GM21367 (cell line): Measurements from ENCODE around the gene SLC9C1.

Source experiments
- ATAC-seq: cut with Tn5 transposase; IDR thresholded peaks from one replicate; pipeline ENCODE4 v1.9.1; 2021; ENCODE audit not compliant: unreplicated experiment

SLC9C1 gene

DNA sequence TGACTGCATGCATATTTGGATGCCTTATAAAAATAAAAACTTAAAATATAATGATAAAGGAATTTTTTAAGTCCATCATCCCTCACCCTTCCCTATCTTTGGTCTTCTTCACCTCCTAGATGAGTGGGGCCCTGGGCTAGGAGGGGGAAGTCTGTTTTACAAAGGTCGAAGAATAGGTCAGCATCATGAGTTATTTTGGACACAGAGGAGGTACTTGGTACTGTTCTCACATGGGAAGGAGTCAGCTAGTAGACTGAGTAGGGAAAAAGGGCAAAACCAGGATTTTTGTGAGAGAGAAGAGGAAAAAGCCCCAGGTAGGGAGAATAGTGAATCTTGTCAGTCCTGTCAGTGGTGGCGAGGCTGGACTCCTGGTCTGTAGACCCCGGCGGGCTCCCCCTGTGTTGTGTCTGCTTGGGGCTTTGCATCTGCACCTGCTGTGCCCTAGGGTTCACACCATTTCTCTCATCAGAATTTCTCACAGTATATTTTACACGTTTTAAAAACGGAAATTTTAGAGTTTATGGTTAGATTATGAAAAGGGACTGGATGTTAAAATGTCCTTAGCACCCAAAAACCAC lies 178.1 kb downstream of the SLC9C1 start:
- no peak for ATAC-seq

DNA sequence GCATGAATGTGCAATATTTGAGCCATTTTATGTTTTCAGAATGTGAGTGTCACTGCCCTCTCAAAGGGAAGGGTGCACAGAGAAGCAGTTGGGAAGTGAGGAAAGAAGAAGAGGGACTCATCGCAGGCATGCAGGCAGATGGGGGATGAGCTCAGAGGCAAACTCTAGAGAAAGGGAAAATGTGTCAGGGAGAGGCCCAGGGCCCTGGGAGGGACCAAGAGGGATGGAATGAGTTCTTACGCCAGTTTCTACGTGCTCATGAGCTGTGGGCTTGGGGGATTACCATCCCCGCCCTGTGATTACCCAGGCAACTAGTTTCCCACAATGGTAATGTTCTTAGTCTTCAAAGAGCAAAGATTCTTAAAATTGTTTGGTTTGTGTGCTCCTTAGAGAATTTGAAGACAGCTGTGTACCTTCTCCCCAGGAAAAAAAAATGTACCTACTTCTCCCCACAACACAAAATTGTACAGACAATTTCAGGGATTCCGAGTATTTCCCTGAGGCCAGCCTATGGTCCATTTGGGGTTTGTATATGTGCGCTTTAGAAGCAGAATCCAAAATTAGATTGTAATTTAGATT lies 178.8 kb downstream of the SLC9C1 start:
- ATAC-seq: peak; percentile 26

DNA sequence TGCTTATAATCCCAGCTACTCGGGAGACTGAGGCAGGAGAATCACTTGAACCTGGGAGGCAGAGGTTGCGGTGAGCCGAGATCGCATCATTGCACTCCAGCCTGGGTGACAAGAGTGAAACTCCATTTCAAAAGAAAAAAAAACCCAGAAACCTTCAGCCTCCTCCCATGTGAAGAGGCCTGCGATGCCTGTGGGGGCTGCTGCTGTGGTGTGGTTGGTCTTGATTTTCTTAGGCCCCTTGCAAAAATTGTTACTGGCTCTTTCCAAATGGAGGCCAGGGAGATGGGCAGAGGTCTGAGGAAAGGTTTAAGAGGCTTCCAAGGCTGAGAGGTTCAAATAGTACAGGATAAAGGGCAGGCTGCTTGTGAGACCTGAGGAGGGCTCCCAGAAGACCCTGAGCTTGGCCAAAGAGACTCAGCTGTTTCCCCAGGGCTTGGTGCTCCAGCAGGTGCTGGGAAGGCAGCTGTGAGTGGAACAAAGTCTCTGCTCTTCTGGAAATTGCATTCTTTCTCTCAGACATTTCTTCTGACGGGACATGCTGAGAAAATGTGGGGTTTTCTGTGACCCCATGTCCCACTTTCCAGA lies 179.3 kb downstream of the SLC9C1 start:
- no peak for ATAC-seq

DNA sequence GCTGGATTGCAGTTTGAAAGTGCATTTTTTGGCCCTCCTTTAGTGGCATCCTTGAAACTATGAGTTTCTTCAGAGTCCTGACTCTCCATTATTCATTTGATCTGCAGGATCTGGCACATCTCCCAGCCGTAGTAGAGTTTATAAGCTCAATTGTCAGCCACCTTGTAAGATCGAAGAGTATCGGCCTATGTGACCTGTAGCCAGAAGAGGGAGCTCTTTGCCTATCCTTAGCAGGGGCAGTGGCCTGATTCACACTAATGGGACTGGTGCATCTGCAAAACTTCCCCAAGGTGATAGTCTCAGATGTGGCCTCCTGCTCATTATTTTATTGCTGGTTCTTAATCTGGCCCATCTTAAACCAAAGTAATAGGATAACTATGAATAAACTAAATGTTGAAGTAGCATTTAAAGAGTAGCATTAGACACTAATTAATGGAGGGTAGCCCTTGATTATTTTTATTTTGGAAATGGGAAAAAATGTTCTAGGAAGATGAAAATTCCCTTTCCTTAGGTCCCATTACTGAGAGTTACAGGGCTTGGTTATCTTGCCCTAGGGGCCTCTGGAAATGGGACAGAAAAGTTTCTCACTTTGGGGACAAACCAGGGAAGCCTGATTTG lies 182.1 kb downstream of the SLC9C1 start:
- ATAC-seq: peak; percentile 42

DNA sequence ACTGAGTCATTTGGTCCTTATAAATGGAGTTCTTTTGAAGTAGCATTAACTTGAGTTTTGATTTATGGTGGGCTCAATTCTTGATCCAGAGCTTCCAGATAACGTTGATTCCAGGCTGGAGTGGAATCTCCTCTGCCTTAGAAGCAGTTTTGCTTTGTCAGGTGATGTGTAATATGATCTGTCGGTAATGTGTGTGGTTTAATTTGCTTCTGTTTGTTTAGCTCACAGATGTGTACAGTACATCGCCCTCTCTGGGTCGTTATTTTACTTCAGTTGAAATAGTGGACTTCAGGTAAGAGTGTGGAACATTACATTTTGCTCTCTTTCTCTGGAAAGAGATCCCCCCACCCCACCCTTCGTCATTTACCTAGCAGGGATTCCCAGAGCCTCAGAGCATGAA lies 184.7 kb downstream of the SLC9C1 start:
- no peak for ATAC-seq

DNA sequence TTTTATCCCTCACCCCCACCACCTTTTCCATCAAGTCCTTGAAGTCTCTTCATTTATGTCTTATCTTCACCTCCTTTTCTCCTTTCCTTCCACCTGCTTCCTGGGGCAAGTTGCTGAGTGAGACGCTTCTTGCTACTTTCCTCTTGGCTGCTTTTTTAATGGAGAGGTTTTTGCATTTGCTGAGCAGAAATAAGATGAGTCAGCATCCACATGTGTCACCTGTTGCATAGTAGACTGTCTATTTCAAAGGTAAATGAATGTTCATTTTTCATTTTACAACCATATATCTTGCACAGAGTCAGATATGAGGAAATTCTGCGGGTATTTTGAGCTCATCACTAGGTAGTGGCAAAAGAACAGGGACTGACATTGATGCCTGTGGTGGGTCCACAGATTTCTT lies 189.2 kb downstream of the SLC9C1 start:
- ATAC-seq: no peak

DNA sequence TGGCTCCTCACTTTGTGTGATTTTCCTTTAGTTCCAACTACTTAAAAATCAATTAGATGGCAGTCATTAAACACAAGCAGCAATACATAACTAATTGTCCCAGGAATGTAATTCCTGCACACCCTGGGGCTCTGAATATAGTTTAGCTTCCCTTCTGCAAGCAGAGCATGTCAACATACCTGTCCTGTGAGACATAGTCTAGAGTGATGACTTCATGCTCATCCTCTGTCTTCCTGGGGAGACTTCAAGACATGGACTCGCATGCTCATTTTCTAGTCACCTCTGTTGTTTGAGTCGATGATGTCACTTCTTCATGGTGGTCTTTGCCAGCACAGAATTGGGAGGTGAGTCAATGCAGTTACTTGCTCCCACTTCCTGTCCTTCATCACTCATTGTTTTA lies 192.1 kb downstream of the SLC9C1 start:
- ATAC-seq: no peak

DNA sequence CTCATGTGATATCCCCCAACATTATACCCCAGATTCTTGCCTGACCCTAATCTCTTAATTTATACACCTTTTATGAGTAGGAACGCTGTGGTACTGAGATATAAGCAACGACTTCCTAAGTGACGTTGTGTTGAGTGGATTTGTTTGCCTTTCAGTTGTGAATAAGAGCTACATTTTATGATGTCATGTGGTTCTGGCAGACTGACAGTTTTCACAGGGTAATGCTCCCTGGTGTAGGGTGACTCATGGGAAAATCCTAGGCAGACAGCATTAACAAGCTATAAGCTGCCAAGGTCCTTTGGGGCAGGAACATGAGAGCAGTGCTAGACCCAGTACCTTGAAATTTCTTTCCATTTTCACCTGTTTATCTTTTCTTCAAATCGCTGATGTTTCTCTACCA lies 196.6 kb downstream of the SLC9C1 start:
- ATAC-seq: no peak

DNA sequence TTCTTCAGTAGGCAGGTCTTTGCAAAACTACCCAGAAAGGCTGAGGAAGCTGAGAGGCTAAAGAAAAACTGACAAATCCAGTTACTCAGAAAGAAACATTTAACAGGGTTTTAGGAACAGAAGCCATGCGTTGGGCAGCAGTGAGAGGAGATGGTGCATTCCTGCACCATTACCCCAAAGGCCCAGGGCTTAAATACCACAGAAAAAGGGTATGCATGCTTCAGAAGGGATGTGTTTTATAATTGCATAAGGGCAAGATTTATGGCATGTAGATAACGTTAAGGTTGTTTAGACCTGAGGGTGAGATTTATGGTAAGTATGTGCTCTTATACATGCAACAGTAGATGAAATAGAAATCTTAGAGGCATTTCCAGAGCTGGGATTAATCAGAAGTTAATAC lies 197.8 kb downstream of the SLC9C1 start:
- no peak for ATAC-seq

DNA sequence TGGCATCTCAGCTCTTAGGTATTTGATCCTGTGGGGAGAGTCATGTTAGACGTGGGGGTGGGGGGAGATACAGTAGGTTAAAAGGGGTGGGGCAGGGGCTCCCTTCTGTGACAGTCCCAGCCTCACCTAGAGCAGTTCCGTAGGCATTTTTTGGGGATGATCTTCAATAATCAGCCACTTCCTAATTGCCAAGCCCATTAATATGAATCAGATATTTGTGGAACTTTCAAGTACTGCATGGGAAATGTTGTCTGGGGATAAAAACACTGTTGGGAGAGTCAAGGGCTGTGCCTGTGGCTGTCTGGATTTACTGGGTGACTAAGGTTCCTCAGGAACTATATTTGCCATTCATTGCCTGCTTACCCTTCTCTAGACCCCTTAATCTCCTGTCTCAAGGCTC lies 198.3 kb downstream of the SLC9C1 start:
- ATAC-seq: no peak

DNA sequence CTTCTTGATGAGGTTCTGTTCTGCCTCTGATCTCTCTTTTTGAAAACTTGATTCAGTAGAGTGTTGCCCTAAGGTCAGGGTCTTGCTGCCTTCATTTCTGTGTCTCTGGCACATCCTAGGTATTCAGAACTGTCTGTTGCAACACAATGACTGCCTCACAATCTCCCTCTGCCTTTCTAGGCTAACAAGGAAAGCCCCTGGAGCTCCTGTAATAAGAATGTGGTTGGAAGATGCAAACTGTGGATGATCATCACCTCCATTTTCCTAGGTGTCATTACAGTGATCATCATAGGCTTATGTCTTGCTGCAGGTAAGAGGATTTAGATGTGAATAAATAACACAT lies 200.9 kb downstream of the SLC9C1 start:
- no peak for ATAC-seq

DNA sequence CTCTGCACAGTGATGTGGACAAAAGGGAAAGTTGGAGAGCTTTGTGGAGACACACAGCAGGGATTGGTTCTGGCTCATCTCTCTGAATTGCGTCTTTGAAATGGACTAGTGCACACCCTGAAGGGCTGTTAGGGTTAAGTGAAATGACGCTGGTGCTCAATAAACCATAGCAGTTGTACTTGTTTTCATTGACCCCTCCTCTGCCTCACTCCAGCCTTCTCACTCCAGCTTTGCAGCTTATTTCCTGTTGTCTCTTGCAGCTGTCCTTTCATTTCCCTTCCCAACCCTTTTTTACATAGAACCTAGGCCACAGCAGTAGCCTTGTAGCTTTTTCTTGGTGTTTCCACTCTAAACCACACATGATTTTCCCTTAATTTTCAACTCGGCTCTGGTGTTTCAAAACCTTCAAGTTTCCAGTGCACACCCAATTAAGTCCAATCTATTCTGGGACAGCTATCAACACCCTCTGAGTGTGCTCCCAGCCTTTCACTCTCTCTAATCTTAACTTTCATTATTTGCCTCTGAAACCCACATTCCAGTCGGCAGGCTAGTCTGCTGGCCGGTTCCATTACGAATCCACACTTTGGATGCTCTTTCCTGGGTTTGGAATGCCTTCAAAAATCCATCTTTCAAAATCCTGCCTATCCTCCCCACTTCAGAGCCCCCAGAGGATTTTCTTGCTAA lies 201.4 kb downstream of the SLC9C1 start:
- no peak for ATAC-seq

DNA sequence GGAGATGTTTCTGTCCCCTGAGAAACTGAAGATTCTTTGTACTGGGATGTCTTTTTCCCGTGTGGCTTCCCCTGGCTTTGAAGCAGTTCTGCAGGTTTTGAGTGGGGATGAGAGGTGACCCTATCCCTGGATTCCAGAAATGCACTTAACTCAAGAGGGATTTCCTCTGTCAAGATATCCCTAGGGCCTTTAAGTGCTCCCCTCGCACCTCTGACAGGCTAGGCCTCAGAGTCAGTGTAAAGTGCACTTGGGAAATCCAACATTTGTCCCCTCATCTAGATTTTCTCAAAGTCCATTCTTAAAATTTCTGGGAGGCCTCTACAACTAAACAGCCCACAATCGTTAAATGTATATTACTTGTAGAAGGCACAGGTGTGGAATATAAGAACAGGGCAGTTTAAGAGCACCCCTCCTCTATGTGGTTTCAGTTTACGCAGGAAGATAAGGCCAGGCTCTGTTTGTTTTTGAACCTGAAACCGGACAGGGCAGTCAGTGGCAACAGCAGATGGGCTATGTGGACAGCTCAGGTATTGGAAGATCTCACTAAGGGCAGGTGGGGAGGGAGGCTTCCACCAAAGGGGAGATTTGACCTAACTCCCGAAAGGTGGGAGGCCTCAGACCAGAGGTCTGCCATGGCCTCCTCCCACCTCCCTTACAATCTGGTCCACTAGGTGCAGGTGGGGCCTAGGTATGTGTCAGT lies 203.0 kb downstream of the SLC9C1 start:
- ATAC-seq: no peak
